Effector memory CD4-positive, alpha-beta T cell (primary cell): Measurements from ENCODE around the gene CD164L2.
"Not testable (repeated sequence)": the region's sequence is repeated elsewhere in the genome, so short reads cannot be mapped to it uniquely, and the experiment has no call there.

Source experiments
- DNase-seq, 3 donors: peaks; one replicate each; pipeline ENCODE4 v3.0.0-alpha.2; 2020
- H3K27ac ChIP-seq: 2 replicates; pipeline ENCODE4 v1.7.0; 2013; ENCODE audit warnings: mild to moderate bottlenecking, low read length, moderate library complexity; ENCODE audit not compliant: insufficient read depth, poor library complexity, severe bottlenecking
- H3K27me3 ChIP-seq: replicated peaks from 2 replicates; pipeline ENCODE4 v1.7.0; 2013; ENCODE audit warnings: mild to moderate bottlenecking, low read length; ENCODE audit not compliant: insufficient read depth, control insufficient read depth, poor library complexity, severe bottlenecking
- H3K36me3 ChIP-seq: 2 replicates; pipeline ENCODE4 v1.7.0; 2013; ENCODE audit warnings: mild to moderate bottlenecking, low read length, moderate library complexity; ENCODE audit not compliant: control insufficient read depth, insufficient read depth
- H3K4me1 ChIP-seq: 2 replicates; pipeline ENCODE4 v1.7.0; 2013; ENCODE audit warnings: low read length, mild to moderate bottlenecking; ENCODE audit not compliant: control insufficient read depth, insufficient read depth, poor library complexity, severe bottlenecking
- H3K4me3 ChIP-seq: 2 replicates; pipeline ENCODE4 v1.7.0; 2013; ENCODE audit warnings: low read length, low read depth, mild to moderate bottlenecking; ENCODE audit not compliant: insufficient read depth, poor library complexity, severe bottlenecking
- H3K9me3 ChIP-seq: 2 replicates; pipeline ENCODE4 v1.7.0; 2013; ENCODE audit warnings: mild to moderate bottlenecking, low read length, moderate library complexity; ENCODE audit not compliant: control insufficient read depth

CD164L2 gene

DNA sequence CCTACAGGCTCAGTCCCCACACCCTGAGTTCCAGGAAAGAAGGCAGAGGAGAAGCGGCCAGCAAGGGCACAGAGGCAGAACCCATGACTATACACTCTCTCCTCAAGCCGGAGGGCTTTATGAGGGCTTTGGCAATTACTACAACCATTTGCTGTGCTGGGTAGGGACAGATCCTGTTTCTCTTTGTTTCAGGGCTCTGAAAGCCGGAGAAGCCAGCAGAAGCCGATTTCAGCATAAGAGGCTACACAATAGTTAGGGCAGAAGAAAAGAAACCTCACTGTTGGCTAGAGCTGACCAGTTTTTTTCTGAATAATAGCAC, 23.2 kb upstream of the CD164L2 start:
- H3K27me3 ChIP-seq = no peaks in the 10 kb centered on the region
- DNase-seq = no peak
- no peak overlapping the region for H3K27ac ChIP-seq
- H3K4me1 ChIP-seq = no peaks in the 10 kb centered on the region
- no peak overlapping the region for H3K4me3 ChIP-seq
- peaks cover 48% of the 10 kb centered on the region for H3K36me3 ChIP-seq
- no peaks in the 10 kb centered on the region for H3K9me3 ChIP-seq

DNA sequence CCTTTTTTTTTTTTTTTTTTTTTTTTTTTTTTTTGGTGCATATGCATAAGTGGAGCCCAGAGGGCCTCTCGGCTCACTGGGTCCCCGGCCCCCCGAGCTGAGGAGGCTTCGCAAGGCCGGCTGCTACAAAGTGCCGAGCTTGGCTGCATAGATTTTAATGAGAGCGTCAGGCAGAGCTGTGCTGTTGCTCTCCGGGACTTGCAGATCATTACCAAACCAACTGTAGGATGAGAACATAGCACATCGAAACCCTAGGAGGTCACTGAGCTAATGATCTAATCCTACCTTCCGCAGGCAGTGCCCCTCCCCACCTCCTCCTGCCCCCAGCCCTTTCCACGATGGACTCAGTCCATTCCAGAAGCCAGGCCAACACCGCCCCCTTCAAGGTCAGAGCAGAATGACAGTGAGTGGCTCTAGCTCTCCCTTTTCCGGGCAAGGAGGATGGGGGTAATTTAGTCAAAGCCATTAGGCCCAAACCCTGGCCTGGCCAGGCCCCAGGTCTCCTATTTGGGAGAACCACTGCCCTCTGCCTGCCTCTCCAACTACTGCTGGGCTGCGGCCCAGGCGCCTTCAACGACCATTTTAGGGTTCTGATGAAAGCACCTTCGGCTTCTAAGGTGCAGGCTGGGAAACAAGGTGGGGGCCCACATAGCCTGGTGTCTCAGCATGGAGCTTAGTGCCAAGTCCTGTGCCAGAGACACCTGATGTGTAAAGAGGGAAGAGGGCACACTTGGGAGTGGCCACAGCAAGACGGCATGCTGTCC, 22.6 kb upstream of the CD164L2 start:
- H3K27ac ChIP-seq, H3K9me3 ChIP-seq, H3K4me1 ChIP-seq, DNase-seq, H3K27me3 ChIP-seq, H3K4me3 ChIP-seq: not testable (repeated sequence)
- H3K36me3 ChIP-seq = peaks cover 42% of the 10 kb centered on the region

DNA sequence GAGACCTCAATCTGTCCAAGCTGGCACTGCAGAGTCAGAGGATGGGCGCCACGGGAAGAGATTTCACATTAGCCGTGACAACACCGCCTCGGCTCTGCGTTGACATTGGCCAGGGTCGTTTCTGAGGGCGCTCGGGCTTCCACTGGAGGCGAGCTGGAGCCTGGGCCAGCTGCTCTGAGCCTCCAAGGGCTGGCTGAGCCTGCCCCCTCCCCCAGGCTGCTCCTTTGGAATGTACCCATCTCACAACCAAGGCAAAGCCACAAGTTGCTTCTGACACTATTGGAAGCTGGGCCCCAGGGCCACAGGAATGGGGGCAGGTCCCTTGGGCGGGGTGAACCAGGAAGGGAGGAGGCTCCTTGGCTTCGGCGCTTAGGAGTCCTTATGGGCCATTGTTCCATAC, 21.9 kb upstream of the CD164L2 start:
- no peak overlapping the region for H3K27ac ChIP-seq
- no peak for DNase-seq
- no peaks in the 10 kb centered on the region for H3K27me3 ChIP-seq
- no peak overlapping the region for H3K4me3 ChIP-seq
- no peaks in the 10 kb centered on the region for H3K9me3 ChIP-seq
- H3K36me3 ChIP-seq = peaks cover 35% of the 10 kb centered on the region
- H3K4me1 ChIP-seq = no peaks in the 10 kb centered on the region

DNA sequence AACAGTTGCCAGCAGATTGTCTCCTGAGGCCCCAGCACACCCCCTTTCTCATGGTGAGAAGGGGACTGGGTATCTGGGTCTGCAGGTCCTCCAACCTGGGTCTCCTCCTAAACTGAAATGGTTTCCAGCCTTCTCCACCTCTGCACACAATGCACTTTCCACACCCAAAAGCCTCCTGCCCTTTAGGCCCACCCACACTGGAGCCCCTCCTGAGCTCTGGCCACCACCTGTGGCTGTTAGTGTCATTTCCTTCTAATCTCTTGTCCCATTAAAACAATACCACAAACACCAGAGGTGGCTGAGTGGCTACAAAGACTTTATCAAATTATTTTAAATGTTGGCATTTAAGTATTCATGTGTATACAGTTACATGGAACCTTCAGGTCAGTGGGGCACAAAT, 20.8 kb upstream of the CD164L2 start:
- Histone ChIP-seq H3K27me3 (no peaks in the 10 kb centered on the region), H3K4me1 (no peaks in the 10 kb centered on the region), H3K27ac (no peak overlapping the region), H3K9me3 (no peaks in the 10 kb centered on the region), H3K36me3 (peaks cover 27% of the 10 kb centered on the region), H3K4me3 (no peak overlapping the region)
- no peak for DNase-seq

DNA sequence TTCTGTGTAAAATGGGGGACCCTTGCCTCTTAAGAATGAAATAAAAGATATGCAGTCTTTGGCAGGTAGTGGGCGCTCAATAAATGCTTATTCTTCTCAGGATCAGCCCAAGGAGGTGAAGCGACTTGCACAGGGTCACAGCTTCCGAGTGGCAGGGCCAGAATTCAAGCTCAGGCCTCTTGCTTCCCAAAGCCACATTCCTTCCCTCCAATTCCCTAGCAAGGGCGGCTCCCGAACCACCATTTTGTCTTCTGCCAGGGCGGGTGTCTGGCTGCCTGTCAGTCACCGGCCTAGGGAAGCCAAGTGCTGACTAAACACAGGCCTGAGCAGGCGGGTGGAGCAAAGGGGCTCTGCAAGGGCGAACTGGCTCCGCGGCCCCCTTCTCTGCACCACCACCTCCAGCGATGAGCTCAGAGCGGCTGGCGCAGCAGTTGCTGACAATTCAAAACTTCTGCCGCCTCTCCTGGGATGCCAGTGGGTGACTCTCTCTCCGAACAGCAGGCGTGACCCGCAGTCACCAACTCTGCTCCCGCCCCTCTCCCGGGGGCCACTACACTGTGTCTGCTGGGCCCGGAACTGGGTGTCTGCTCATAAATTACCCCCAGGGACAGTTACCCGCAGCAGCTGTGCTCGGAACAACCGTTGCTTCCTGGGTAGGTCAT, 20.1 kb upstream of the CD164L2 start:
- Histone ChIP-seq H3K27ac (peak overlapping the region; percentile 9), H3K4me1 (no peaks in the 10 kb centered on the region), H3K36me3 (peaks cover 20% of the 10 kb centered on the region), H3K4me3 (no peak overlapping the region), H3K9me3 (no peaks in the 10 kb centered on the region), H3K27me3 (no peaks in the 10 kb centered on the region)
- no peak for DNase-seq

DNA sequence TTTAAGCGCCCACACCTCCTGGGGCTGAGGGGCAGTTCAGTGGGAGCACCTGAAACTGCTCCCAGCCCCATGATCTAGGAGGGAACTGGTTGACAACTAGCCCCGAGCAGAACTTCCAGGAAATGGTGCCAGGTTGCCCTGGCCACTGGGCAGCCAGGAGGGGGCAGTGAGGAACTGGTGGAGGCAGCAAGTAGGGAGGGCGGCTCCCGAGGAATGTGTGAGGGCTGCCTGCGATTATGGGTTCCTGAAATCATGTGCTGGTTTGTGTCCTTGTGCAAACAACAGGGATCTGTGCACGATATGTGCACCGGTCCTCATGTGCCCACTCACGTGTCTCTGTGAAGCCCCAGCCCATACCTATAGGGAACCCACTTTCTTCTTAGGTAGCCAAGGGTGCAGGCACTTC, 19.2 kb upstream of the CD164L2 start:
- Histone ChIP-seq H3K27me3 (no peaks in the 10 kb centered on the region), H3K36me3 (peaks cover 12% of the 10 kb centered on the region), H3K4me1 (no peaks in the 10 kb centered on the region), H3K9me3 (no peaks in the 10 kb centered on the region), H3K4me3 (no peak overlapping the region), H3K27ac (peak overlapping the region; percentile 9)
- no peak for DNase-seq

DNA sequence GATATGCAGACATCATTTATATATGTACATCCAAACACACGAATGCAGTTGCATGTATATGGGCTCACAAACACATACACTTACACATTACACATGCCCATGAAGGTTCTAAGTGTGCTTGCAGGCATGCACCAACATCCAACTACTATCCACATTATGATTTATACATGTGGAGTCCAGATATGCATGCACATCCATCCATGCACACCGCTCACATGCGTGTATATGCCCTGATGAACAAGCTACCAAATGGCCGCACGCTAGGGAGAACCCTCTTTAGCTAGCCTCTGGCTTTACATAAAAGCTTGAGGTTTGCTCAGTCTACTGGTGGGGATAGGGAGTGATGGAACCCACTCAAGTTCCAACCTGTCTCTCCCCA, 17.8 kb upstream of the CD164L2 start:
- H3K27ac ChIP-seq = no peak overlapping the region
- no peak for DNase-seq
- H3K4me3 ChIP-seq = no peak overlapping the region
- H3K36me3 ChIP-seq = peaks cover 5% of the 10 kb centered on the region
- H3K27me3 ChIP-seq = no peaks in the 10 kb centered on the region
- no peaks in the 10 kb centered on the region for H3K4me1 ChIP-seq
- H3K9me3 ChIP-seq = no peaks in the 10 kb centered on the region

DNA sequence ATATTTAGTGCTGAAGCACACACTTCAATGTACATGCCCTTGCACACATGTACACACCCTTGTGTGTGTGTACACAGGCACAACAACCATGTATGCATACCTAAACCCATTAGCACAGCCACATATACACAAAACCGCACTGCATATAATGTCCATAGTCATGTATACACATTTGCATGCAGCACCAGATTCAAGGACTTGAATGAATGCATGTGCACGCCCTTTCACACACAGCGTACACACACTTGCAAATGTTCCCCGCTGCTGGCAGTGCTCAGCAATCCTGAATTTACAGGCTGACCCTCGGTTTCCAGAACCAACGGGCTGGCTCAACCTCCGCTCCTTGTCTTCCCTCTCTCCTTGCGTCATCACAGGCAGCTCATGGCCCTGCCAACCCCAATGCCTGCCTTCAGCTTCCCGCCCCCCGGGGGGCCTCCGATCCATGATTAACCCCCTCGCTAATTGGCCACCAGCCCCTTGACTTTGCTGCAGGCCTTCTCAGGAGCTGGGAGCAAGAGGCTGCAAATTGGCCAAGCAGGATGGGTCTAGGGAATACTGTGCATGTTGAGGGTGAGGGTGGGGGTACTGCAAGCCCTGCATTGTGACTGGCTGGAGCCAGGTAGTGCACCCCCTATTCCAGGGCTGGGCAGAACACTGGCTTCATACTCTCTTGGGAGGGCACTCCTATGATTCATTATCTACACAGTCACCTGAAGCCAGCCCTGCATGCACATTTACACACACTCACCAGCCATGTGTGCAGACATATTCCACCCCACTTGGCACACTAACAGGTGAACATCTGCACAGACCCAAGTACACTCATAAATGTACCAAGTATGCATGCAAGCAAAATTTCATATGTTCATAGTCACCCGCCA, 17.2 kb upstream of the CD164L2 start:
- Histone ChIP-seq H3K4me1 (peaks cover 5% of the 10 kb centered on the region), H3K4me3 (no peak overlapping the region)
- DNase-seq = no peak

DNA sequence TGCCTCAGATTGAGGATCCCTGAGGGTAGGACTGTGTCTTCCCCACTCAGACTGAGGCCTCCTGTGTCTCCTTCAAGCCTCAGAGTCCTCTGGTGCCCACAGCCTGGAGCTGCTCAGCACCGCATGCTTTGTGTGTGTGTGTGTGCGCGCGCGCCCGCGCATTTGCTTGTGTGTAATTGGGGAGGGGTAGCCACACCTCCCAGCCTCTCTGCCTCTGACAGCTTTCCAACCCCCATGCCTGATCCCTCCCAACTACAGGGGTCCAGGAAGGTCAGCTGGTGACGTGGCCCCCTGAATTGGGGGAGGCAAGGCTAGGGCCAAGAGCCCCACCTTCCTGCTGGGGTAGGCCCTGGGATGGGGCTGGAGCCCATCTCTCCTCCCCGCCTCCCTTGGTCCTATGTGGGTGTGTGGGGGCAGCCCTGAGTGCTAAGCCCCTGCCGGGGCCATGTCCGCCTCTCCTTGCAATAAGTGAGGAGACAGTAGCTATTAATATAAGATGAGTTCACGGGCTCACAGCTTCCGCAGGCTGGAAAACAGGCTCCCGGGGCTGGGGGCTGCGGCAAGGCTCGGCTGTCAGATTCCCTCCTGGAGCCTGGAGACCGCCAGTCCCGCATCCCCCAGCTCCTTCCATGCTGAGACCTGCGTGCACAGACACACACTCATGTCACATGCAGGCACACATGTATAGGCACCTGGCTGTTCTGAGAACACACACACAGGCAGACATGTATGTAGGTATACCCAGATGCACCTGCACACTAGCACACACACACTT, 16.3 kb upstream of the CD164L2 start:
- no peak for DNase-seq
- no peaks in the 10 kb centered on the region for H3K36me3 ChIP-seq
- H3K4me1 ChIP-seq = peaks cover 5% of the 10 kb centered on the region
- H3K9me3 ChIP-seq = no peaks in the 10 kb centered on the region
- H3K4me3 ChIP-seq = no peak overlapping the region
- no peaks in the 10 kb centered on the region for H3K27me3 ChIP-seq
- H3K27ac ChIP-seq = no peak overlapping the region

More for the DNA sequence above, 17.2 kb upstream of the CD164L2 start:
- no peak overlapping the region for H3K27ac ChIP-seq
- no peaks in the 10 kb centered on the region for H3K9me3 ChIP-seq
- H3K27me3 ChIP-seq = no peaks in the 10 kb centered on the region
- peaks cover 5% of the 10 kb centered on the region for H3K36me3 ChIP-seq
